ENCODE results near the gene TRIM28.

- TF ChIP-seq CTCF (IDR thresholded peaks at IDR 0.05) (peak in 1 of 5 experiments; percentile 2), POLR2AphosphoS5 (IDR thresholded peaks at IDR 0.05) (peak; percentile 58 to 85 (median 60)), EP300 (IDR thresholded peaks at IDR 0.05; ENCODE audit: low read depth) (no peak), POLR2A (IDR thresholded peaks at IDR 0.05) (peak; percentile 75)
Observed at GRCh38 chr19:58558623-58559274, 14.9 kb downstream of the TRIM28 start.
